Stomach (tissue), 9 donors: ENCODE data around the gene CDCA4. TPM values are rescaled to one million over a fixed set of nuclear protein-coding genes. Genes with fewer than 3 reads are reported as not detected.
A peak's percentile ranks its signal among the peaks of the same experiment; 100 is the strongest.
"Not testable (repeated sequence)": the region's sequence is repeated elsewhere in the genome, so short reads cannot be mapped to it uniquely, and the experiment has no call there.

Experiments
- DNase-seq, 2 donors: peaks; one replicate each; pipeline versions ENCODE4 v3.0.0 to v3.0.0-alpha.2; 2013 to 2019
- H3K27ac ChIP-seq, 5 donors: fragments of 200-600 bp in 4 of 5; sonication (generic) in 4 of 5; one replicate each; pipeline ENCODE4 v1.5.1; 2013 to 2019; ENCODE audit warnings: mild to moderate bottlenecking in 1 of 5, moderate library complexity in 1 of 5
- H3K27me3 ChIP-seq, 3 donors: fragments of 200-600 bp; sonication (generic); one replicate each; pipeline ENCODE4 v1.5.1; 2017 to 2019; ENCODE audit warnings: mixed run types in 1 of 3
- H3K36me3 ChIP-seq, 4 donors: fragments of 200-600 bp; sonication (generic); 1 replicate in 3 of 4; 2 replicates in 1 of 4; pipeline ENCODE4 v1.5.1; 2016 to 2019
- H3K4me1 ChIP-seq, 4 donors: fragments of 200-600 bp; sonication (generic); one replicate each; pipeline ENCODE4 v1.5.1; 2016 to 2019
- H3K4me3 ChIP-seq, 4 donors: fragments of 200-600 bp; sonication (generic) in 3 of 4; one replicate each; pipeline ENCODE4 v1.5.1; 2016 to 2019; ENCODE audit warnings: mild to moderate bottlenecking in 1 of 4
- H3K9me3 ChIP-seq, 4 donors: fragments of 200-600 bp; sonication (generic); one replicate each; pipeline ENCODE4 v1.5.1; 2016 to 2019
- CTCF ChIP-seq, 7 experiments: fragments of 450-650 bp in 4 of 7; fragments of 200-600 bp in 3 of 7; sonication (generic) in 3 of 7; IDR thresholded peaks; one replicate each; pipeline ENCODE4 v1.5.1; 2016 to 2019; ENCODE audit warnings: antibody characterized with exemption in 7 of 7, control low read depth in 2 of 7, mild to moderate bottlenecking in 1 of 7
- EP300 ChIP-seq: sonication (generic); formaldehyde crosslinking; IDR thresholded peaks from one replicate; pipeline ENCODE4 v1.6.1; 2017; ENCODE audit warnings: antibody characterized with exemption
- POLR2A ChIP-seq, 4 donors: fragments of 450-650 bp; IDR thresholded peaks; one replicate each; pipeline ENCODE4 v1.6.1; 2016; ENCODE audit warnings: antibody characterized with exemption in 4 of 4, control low read depth in 2 of 4, mild to moderate bottlenecking in 1 of 4, moderate library complexity in 1 of 4
- POLR2AphosphoS5 ChIP-seq, 3 donors: sonication (generic); formaldehyde crosslinking; IDR thresholded peaks; one replicate each; pipeline ENCODE4 v1.6.1; 2016; ENCODE audit warnings: antibody characterized with exemption in 3 of 3
- WGBS, 5 donors: extraction: QIAGEN DNeasy Blood & Tissue Kit in 3 of 5; methylation state at CpG; one replicate each; pipeline versions ENCODE4 v1.1.5 to v1.1.7; 2013 to 2018; 5-methylcytosine and 5-hydroxymethylcytosine counted together
- intact Hi-C: fragments of 100-400 bp; cut with DNase I; formaldehyde crosslinking; loops from one replicate; pipeline ENCODE4 v1.15.1; 2023; ENCODE audit warnings: low total_unique reads
- polyA plus RNA-seq, 3 donors: library from polyadenylated mRNA; stranded (reverse); fragments of 200-250 nt; gene quantifications; one replicate each; pipeline ENCODE4 v1.2.3, GENCODE V29; 2013
- total RNA-seq, 5 donors: library from RNA; depleted of rRNA; stranded (reverse); fragments of >200 nt; gene quantifications; one replicate each; pipeline versions ENCODE4 v1.1.0 to v1.2.3, GENCODE V29; 2014 to 2016
- donor health status: healthy with polysubstance abuse.
- donor health status: Bipolar disorder and iron deficiency.
- donor health status: healthy.

CDCA4 gene
- total and polyA plus RNA-seq, 8 donors: 2.9 to 12.3 (median 6.4) TPM

GRCh38 chr14:105030836-105031396, 10.0 kb upstream of the CDCA4 start:
- 78 to 88% (median 84%) methylated on average over 9 of the region's 9 CpGs for WGBS, 5 donors
- DNase-seq: no peak
- no peaks in the 10 kb centered on the region for H3K27me3 ChIP-seq
- no peak for TF ChIP-seq EP300
- no peak for TF ChIP-seq POLR2AphosphoS5 (IDR thresholded peaks at IDR 0.05)
- TF ChIP-seq CTCF (IDR thresholded peaks at IDR 0.05): no peak
- no peak for TF ChIP-seq POLR2A (IDR thresholded peaks at IDR 0.05)
- no peaks in the 10 kb centered on the region for H3K9me3 ChIP-seq
- no peak overlapping the region for H3K4me3 ChIP-seq
- no peak overlapping the region for H3K27ac ChIP-seq
- H3K36me3 ChIP-seq: no peaks in the 10 kb centered on the region
- peaks cover 0 to 21% (median 5%) of the 10 kb centered on the region in 4 donors for H3K4me1 ChIP-seq
- intact Hi-C loops: no loop called here

DNA sequence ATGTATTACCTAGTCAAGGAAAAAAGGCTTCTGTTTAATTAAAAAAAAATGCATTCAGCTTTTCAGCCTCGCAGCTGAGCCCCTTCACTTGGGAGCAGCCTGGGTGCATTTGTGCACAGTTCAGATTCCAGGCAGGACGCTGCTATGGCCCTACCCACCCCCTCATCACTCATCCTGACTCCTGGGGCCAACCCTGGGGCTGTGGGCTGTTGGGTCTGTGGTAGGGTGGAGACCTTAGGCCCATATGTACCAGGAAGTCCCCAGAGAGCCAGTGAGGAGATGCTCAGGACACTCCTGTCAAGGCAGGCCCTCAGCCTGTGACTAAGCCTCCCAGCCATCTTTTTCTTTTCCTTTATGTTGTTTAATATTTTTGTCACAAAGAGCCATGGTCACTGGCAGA, 9.3 kb upstream of the CDCA4 start:
- H3K4me3 ChIP-seq: no peak overlapping the region
- DNase-seq: no peak
- H3K9me3 ChIP-seq: no peaks in the 10 kb centered on the region
- 71 to 93% (median 83%) methylated on average over 2 of the region's 2 CpGs for WGBS, 5 donors
- no peaks in the 10 kb centered on the region for H3K36me3 ChIP-seq
- no peak for TF ChIP-seq POLR2A (IDR thresholded peaks at IDR 0.05)
- TF ChIP-seq CTCF (IDR thresholded peaks at IDR 0.05): no peak
- TF ChIP-seq POLR2AphosphoS5 (IDR thresholded peaks at IDR 0.05): no peak
- no peak for TF ChIP-seq EP300
- H3K4me1 ChIP-seq: peaks cover 0 to 21% (median 6%) of the 10 kb centered on the region in 4 donors
- H3K27ac ChIP-seq: no peak overlapping the region
- intact Hi-C loops: no loop called here
- H3K27me3 ChIP-seq: no peaks in the 10 kb centered on the region

DNA sequence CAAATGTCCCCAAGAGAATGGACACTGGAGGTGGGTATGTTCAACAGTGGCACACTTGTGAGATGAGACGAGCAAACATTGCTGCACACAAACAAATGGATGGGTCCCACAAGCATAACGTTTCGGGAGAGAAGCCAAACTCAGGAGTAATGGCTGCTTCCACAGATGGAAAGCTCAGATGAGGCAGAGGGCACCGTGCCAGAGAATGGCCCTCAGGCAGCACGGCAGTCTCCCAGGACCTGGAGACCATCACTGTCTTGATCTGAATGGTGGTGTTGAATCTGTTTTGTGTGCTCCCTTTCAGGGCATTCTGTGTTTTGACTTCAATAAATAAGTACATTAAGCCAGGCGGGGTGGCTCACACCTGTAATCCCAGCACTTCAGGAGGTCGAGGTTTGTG, 8.5 kb upstream of the CDCA4 start:
- Histone ChIP-seq H3K36me3 (no peaks in the 10 kb centered on the region), H3K4me3 (no peak overlapping the region), H3K9me3 (no peaks in the 10 kb centered on the region), H3K4me1 (peaks cover 0 to 21% (median 8%) of the 10 kb centered on the region in 4 donors), H3K27me3 (no peaks in the 10 kb centered on the region), H3K27ac (peak overlapping the region in 1 of 5 donors; percentile 49)
- 82 to 91% (median 83%) methylated on average over 7 of the region's 7 CpGs for WGBS, 5 donors
- DNase-seq: peak in 1 of 2 donors; percentile 45
- intact Hi-C loops: no loop called here
- no peak for TF ChIP-seq POLR2A (IDR thresholded peaks at IDR 0.05)
- no peak for TF ChIP-seq EP300
- no peak for TF ChIP-seq POLR2AphosphoS5 (IDR thresholded peaks at IDR 0.05)
- no peak for TF ChIP-seq CTCF (IDR thresholded peaks at IDR 0.05)

DNA sequence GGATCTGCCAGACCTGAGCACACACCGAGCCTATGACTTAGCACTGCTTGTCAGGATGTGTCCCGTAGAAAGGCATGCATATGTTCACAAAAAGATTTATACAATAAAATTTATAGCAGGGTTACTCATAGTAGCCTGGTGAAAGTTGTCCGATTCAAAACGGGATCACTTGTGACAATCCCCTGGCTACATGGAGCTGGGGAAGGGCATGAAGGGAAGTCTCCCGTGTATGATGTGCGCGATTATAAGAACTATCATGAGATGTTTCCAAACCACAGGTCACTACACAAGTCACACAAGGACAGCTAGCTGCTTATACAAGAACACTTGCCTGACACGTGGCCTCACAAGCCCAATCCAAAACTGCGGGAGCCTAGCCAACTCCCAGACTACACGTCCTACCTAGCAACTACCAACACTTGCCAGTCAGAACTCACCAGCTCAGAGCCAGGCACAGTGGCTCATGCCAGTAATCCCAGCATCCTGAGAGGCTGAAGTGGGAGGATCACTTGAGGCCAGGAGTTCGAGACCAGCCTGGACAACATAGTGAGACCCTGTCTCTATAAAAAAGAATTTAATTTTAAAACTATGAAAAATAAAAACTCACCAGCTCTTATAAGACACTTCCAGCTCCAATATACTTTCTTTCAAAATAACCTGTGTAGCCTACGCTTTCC, 7.5 kb upstream of the CDCA4 start:
- TF ChIP-seq EP300 (no peak), POLR2A (IDR thresholded peaks at IDR 0.05) (no peak), CTCF (IDR thresholded peaks at IDR 0.05) (no peak), POLR2AphosphoS5 (IDR thresholded peaks at IDR 0.05) (no peak)
- no peaks in the 10 kb centered on the region for H3K9me3 ChIP-seq
- 82 to 86% (median 84%) methylated on average over 12 of the region's 12 CpGs for WGBS, 5 donors
- peak overlapping the region in 1 of 5 donors; percentile 49 for H3K27ac ChIP-seq
- H3K4me3 ChIP-seq: no peak overlapping the region
- no peaks in the 10 kb centered on the region for H3K36me3 ChIP-seq
- H3K4me1 ChIP-seq: peaks cover 0 to 14% (median 8%) of the 10 kb centered on the region in 4 donors
- no peak for DNase-seq
- intact Hi-C loops: no loop called here
- H3K27me3 ChIP-seq: no peaks in the 10 kb centered on the region

DNA sequence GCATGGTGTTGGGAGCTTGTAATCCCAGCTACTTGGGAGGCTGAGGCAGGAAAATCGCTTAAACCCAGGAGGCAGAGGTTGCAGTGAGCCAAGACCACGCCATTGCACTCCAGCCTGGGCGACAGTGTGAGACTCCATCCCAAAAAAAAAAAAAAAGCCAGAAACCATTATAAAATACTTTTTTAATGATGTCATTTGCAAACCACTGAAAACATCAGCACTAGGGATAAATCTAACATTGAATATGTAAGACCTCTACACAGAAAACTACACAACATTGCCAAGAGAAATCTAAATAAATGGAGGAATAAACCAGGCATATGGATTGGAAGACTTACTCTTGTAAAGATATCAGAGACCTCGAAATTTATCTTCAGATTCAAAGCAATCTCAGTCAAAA, 6.8 kb upstream of the CDCA4 start:
- H3K9me3 ChIP-seq, intact Hi-C loops, H3K27me3 ChIP-seq, H3K36me3 ChIP-seq, DNase-seq, H3K4me3 ChIP-seq: not testable (repeated sequence)
- Histone ChIP-seq H3K4me1 (peaks cover 0 to 12% (median 7%) of the 10 kb centered on the region in 4 donors), H3K27ac (peak overlapping the region in 1 of 5 donors; percentile 49)
- 67 to 88% (median 76%) methylated on average over 4 of the region's 4 CpGs for WGBS, 5 donors
